LoVo (cell line): ENCODE data around the gene ENOX2.
"Not testable (repeated sequence)": the region's sequence is repeated elsewhere in the genome, so short reads cannot be mapped to it uniquely, and the experiment has no call there.

Experiments used
- DNase-seq: peaks from one replicate; pipeline ENCODE4 v3.0.0-alpha.2; 2016; ENCODE audit warnings: low spot score

The ENOX2 gene

GRCh38 chrX:130902783-130903613 is at the start of gene ENOX2:
Gene ENOX2 (minus strand): TSS chrX:130903209. CDS start chrX:130703216, 199,993 bp downstream.
- DNase-seq = peak; percentile 87

- no peak for DNase-seq
These were observed 49.4 kb upstream of the ENOX2 start for GRCh38 chrX:130952266-130953043.

- DNase-seq = no peak
These were observed 41.2 kb upstream of the ENOX2 start for GRCh38 chrX:130944230-130944629.

GRCh38 chrX:130937101-130937500 is 34.1 kb upstream of the ENOX2 start:
- no peak for DNase-seq

DNA sequence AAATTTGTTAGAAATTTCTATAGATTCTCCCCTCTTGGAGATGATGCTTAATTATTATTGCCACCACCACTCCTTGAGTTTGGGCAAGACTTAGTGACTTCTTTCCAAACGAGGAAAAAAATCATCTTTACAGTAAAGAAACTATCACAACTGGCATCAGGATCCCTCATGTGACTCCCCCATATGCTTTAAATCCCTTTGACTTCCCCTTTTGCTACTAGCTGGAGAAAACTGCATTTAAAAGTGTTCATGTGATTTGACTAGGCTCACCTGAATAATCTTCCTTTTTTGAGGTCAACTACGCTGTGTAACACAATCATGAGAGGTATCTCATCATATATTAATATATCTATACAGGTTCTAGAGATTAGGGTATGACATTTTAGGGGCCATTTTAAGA is 30.3 kb upstream of the ENOX2 start:
- no peak for DNase-seq

DNA sequence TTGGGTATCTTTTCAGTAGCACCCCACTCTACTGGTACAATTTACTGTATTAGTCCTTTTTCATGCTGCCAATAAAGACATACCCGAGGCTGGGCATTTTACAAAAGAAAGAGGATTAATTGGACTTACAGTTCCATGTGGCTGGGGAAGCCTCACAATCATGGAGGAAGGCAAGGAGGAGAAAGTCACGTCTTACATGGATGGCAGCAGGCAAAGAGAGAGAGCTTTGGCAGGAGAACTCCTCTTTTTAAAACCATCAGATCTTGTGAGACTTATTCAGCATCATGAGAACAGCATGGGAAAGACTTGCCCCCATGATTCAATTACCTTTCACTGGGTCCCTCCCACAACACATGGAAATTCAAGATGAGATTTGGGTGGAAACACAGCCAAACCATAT is 17.4 kb upstream of the ENOX2 start:
- not testable (repeated sequence) for DNase-seq

- not testable (repeated sequence) for DNase-seq
These were observed 16.7 kb upstream of the ENOX2 start for GRCh38 chrX:130919676-130920075.

GRCh38 chrX:130918498-130918897 is 15.5 kb upstream of the ENOX2 start:
- DNase-seq = not testable (repeated sequence)

GRCh38 chrX:130916636-130917422 is 13.8 kb upstream of the ENOX2 start:
- peak; percentile 32 for DNase-seq

DNA sequence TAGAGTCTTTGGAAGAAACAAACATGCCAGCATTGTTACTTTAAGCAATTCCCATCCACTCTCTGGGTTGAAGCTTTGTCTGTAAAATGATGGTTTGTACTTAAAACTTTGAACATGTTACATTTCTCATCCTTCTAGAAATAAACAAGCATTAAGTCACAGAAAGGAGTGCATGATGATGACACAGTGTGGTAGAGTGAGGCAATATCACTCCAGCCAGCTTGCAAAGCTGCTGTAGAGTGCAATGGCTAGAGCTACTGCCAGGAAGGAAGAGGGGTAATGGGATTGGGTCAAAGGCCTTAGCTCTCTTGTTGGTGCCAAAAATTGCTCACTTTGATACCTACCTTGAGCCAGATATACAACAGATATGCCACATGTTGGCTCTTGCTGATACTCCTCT is 12.3 kb upstream of the ENOX2 start:
- DNase-seq = no peak

GRCh38 chrX:130909469-130910136 is 6.6 kb upstream of the ENOX2 start:
- no peak for DNase-seq

DNA sequence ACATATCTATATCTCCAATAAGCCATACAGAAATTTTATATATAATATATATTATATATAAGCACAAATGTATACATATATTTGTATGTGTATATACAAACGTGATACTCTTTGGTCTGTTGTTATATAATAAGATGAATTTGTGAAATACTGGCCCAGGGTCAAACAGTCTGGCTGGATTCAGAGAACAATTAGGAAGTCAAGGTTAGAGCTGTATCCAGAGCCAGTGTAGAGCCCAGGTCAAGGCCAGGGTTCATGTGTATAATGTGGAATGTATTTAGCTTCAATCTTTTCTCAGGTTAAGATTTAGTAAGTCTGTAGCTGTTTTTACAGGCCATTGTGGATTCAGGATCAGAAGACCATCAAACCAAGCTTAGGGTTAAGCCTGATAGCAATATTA is 3.8 kb upstream of the ENOX2 start:
- DNase-seq = no peak

DNA sequence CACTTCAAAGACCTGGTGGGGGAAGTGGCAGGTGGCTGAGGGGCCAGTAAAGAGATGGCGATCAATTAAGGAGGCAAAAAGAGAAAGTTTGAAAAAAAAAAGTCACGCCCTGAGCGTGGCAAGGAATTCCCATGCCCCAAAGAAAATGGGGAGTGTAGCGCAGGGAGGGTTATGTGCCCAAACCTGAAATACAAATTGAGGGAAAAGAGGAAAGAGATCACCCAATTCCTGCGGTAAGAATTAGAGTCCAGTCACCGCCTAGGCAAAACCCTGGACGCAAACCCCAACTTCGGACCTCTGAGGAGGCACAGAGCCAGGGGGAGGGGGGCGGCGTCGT is 595 bp downstream of the ENOX2 start:
- DNase-seq = no peak

DNA sequence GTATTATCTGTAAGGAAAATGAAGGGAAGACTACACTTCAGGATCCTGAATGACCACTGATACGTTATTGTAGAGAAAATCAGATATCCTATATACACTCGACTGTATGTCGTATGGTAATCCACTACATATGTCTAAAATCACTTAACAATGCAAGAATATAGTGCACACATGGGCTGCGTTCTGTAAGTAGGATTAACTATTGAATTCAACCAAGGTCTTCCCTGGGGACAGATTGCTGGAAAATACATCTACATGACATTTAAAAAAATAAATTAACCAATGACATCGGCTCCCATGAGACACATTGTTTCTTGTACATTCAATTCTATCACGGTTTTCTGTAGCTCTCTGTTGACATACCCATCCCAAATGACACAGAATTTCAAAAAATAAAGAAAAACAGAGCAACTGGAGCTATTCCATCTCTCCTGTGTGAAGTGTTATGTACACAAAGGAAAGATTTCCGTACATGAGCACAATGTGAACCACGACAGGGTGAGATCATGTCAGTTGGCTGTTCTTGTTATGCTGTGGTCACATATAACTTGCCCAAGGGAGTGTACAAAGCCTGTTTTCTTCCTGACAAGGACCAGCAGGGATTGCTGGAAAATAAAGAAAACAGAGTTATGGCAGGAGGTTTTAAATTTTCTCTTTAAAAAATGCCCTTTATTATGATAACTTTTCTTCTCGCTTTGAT is 6.1 kb downstream of the ENOX2 start:
- no peak for DNase-seq

- no peak for DNase-seq
These were observed 7.0 kb downstream of the ENOX2 start for GRCh38 chrX:130896026-130896425.

DNA sequence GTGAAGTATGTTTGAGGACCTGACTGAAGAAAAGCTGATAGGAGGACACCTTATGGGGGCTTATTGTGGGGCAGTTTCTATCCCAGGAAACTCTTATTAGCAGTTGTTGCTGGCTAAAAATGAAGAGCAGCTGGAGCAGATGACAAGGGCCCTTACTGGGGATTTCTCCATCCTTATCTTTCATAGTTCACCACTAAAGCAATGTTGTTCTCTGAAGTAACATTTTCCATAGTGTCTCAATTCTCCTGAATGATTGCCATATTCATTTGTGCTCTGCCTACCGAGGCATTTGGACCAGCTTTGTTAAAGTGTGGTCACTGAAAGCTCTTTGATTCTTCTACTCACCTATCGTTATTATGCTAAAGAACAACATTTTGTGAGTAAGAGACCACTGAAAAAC is 7.7 kb downstream of the ENOX2 start:
- DNase-seq = no peak

GRCh38 chrX:130893356-130894085 is 9.5 kb downstream of the ENOX2 start:
- no peak for DNase-seq

DNA sequence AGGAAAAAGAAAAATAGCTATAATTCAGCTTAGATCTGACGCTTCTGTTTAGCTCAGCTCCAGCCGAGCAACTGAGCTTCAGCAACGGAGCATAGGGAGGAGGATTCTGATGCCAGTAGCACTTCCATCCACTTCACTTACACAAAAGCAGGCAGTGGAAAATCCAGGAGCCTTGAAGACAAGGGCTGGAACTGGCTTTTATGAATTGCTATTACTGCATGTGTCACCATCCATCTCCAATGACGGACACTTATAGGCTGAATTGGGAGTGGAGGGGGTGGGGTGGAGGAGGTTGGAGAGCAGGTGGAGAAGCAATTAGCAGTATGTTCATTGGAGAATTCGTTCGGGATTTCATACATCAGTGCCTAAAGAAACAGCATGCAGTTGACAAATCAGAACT is 15.6 kb downstream of the ENOX2 start:
- no peak for DNase-seq

- DNase-seq = no peak
These were observed 17.0 kb downstream of the ENOX2 start for GRCh38 chrX:130885996-130886395.

DNA sequence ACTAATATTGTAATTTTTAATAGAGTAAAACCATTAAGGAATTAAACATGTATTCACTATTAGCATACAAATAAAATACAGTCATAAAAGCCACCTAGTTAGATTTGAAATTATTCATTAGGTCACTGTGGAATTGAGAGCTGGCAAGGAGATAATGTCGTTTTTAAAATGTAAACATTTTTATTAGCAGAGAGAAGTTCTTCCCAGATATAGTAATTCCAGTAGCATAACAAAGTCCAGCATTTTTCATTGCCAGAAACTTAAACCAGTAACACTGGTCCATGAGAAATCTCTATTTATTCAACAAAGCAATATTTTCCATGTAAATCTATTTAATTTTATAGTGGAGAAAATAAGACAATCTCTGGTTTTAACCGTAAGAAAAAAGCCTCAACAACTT is 17.5 kb downstream of the ENOX2 start:
- DNase-seq = no peak

DNA sequence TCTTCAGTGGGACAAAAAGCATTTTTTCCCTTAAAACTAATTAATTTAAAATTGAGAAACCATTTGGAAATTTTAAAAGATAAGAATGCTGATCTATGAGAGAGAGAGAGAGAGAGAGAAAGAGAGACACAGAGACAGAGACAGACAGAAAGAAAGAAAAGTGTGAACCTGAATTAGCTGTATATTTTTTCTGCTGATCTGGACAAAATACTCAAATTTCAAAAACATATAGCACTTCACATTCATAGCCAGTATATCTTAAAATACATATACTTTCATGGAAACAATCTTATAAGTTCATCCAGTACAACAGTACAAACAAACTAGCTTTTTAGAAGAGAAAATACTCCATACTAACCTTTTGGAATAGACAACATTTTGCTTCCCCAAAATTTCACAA is 18.4 kb downstream of the ENOX2 start:
- DNase-seq = no peak
